Kidney epithelial cell (primary cell): Measurements from ENCODE around the gene TRIAP1. TPM values are rescaled to one million over a fixed set of nuclear protein-coding genes. Genes with fewer than 3 reads are reported as not detected.

Experiments
- DNase-seq: peaks from one replicate; pipeline ENCODE4 v3.0.0-alpha.2; 2010; ENCODE audit warnings: low read depth
- H3K27me3 ChIP-seq: 2 replicates; pipeline ENCODE4 v1.6.0; 2011; ENCODE audit warnings: low read length; ENCODE audit not compliant: control insufficient read depth, insufficient read depth
- H3K36me3 ChIP-seq: 2 replicates; pipeline ENCODE4 v1.5.1; 2011; ENCODE audit warnings: low read length; ENCODE audit not compliant: control insufficient read depth, insufficient read depth
- H3K4me3 ChIP-seq: 2 replicates; pipeline ENCODE4 v1.5.1; 2011; ENCODE audit warnings: low read depth, mild to moderate bottlenecking, control low read depth, low read length
- total RNA-seq: library from RNA; depleted of rRNA; stranded (reverse); fragments of >200 nt; gene quantifications from 2 replicates; pipeline ENCODE4 v1.2.3, GENCODE V29; 2015
- TF ChIP-seq, protein P1 (sequence below): IDR thresholded peaks from 2 replicates; pipeline ENCODE4 v1.5.1; 2011; ENCODE audit warnings: mild to moderate bottlenecking, moderate library complexity, low read length, control low read depth, inconsistent platforms; ENCODE audit not compliant: insufficient read depth, poor library complexity, severe bottlenecking

The TRIAP1 gene
- total RNA-seq, 1 donor from 2014 or later: 57.1 TPM

DNA sequence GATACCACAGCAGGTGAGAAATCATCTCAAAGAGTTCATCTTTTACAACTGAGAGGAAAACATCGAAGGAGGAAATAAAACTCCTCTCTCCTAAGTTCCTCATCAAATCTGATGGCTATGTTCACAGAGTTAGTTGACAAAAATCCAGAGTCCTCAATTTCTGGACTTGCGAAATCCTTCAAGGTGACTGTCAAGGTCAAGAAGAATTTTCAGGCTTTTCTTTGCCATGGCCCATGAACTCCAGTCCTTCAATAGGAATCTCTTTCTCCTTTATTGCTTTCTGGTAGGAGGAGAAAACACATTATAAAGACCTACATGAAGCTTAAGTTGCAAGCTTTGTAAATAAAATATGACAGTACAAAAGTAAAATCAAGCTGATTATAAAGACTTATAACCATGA lies 1.5 kb downstream of the TRIAP1 start:
- no peaks in the 10 kb centered on the region for H3K36me3 ChIP-seq
- no peak overlapping the region for H3K4me3 ChIP-seq
- H3K27me3 ChIP-seq: no peaks in the 10 kb centered on the region
- TF ChIP-seq, protein P1, sequence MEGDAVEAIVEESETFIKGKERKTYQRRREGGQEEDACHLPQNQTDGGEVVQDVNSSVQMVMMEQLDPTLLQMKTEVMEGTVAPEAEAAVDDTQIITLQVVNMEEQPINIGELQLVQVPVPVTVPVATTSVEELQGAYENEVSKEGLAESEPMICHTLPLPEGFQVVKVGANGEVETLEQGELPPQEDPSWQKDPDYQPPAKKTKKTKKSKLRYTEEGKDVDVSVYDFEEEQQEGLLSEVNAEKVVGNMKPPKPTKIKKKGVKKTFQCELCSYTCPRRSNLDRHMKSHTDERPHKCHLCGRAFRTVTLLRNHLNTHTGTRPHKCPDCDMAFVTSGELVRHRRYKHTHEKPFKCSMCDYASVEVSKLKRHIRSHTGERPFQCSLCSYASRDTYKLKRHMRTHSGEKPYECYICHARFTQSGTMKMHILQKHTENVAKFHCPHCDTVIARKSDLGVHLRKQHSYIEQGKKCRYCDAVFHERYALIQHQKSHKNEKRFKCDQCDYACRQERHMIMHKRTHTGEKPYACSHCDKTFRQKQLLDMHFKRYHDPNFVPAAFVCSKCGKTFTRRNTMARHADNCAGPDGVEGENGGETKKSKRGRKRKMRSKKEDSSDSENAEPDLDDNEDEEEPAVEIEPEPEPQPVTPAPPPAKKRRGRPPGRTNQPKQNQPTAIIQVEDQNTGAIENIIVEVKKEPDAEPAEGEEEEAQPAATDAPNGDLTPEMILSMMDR: no peak
- no peak for DNase-seq

DNA sequence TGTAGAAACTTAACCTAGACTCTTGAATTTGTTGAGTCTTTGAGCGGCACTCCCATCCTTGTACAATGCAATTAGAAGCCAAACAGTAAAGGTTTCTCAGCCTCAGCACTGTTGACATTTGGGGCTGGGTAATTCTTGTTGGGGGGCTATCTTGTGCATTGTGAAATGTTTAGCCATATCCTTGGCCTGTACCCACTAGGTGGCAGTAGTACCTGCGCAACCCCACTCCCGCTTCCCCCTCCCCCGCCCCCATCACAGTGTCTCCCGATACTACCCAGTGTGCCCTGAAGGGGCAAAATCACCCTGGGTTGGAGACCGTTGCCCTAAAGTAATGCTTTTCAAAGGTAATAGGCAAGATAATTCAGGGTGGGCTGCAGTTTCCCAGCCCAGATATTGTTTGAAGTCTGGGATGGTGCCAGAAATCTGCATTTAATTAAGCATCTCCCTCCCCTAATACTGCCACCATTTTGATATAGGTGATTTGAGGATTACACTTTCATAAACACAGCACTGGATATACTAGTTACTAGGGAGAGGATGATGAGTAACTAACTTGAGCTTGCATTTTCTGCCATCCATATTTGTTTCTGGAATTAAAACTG lies 6.4 kb downstream of the TRIAP1 start:
- H3K4me3 ChIP-seq: no peak overlapping the region
- H3K36me3 ChIP-seq: peaks cover 1% of the 10 kb centered on the region
- DNase-seq: no peak
- TF ChIP-seq, protein P1: peak; percentile 86
- no peaks in the 10 kb centered on the region for H3K27me3 ChIP-seq

DNA sequence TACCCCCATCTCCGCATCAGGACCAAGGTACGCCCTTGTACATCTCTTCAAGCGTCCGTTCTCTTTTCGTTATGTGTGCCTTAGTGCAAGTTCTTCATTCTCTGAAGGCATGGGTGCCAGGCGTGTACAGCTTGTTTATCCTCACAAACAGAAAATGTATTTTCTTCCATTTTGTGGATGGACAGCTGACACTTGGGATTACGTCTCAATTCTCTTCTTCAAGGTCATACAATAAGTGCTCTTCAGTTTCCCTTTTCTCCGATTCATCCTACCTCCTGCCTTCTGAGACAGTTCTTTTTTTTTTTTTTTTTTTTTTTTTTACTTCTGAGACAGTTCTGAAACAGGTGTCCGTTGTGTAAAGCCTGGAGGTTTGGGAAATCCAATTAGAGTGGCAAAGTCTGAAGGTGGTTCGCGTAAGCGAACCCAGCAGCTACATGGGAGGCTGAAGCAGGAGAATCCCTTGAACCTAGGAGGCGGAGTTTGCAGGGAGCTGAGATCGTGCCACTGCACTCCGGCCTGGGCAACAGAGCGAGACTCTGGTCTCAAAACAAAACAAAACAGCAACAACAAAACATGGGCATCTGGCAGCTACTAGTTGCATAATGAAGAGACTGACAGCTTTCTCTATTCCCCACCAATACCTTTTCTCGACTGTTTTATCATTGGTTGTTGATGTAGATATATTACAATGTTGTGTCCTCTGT lies 7.5 kb downstream of the TRIAP1 start:
- TF ChIP-seq, protein P1: no peak
- Histone ChIP-seq H3K27me3 (no peaks in the 10 kb centered on the region), H3K36me3 (peaks cover 1% of the 10 kb centered on the region), H3K4me3 (peak overlapping the region; percentile 68)
- no peak for DNase-seq

DNA sequence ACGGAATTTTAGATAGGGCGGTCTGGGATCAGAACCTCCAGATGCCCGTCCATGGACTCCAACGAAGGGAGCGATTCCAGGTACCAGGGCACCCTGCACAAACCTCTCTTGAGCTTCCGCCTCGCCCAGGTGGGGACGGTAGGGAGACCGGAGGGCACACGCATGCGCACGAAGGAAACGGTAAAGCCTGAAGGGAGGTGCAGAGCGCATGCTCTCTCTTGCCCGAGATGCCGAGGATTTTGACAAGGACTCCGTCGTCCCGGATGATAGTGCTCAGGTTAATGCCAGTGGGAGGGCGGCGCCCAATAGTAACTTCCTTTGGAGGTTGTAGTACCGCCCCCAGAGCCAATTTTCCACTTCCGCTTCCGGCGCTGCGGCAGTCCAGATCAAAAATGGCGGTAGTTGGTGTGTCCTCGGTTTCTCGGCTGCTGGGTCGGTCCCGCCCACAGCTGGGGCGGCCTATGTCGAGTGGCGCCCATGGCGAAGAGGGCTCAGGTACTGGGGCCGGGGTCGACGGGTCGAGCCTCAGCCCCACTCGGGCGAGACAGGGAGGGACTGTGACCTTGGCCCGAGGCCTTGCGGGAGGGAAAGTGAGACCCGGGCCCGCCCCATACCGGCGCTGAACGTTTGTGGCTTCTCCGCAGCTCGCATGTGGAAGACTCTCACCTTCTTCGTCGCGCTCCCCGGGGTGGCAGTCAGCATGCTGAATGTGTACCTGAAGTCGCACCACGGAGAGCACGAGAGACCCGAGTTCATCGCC lies 8.3 kb downstream of the TRIAP1 start, which contains the start of gene COX6A1:
TSS of gene COX6A1 (plus strand) at position 379 of the 760 bp plus-strand sequence. CDS start at position 393, 14 bp downstream.
- DNase-seq: peak; percentile 98
- H3K4me3 ChIP-seq: peak within 1 kb of the TSS; percentile 68
- TF ChIP-seq, protein P1: peak; percentile 26
- H3K27me3 ChIP-seq: no peaks in the 10 kb centered on the region
- H3K36me3 ChIP-seq: peaks cover 1% of the 10 kb centered on the region

DNA sequence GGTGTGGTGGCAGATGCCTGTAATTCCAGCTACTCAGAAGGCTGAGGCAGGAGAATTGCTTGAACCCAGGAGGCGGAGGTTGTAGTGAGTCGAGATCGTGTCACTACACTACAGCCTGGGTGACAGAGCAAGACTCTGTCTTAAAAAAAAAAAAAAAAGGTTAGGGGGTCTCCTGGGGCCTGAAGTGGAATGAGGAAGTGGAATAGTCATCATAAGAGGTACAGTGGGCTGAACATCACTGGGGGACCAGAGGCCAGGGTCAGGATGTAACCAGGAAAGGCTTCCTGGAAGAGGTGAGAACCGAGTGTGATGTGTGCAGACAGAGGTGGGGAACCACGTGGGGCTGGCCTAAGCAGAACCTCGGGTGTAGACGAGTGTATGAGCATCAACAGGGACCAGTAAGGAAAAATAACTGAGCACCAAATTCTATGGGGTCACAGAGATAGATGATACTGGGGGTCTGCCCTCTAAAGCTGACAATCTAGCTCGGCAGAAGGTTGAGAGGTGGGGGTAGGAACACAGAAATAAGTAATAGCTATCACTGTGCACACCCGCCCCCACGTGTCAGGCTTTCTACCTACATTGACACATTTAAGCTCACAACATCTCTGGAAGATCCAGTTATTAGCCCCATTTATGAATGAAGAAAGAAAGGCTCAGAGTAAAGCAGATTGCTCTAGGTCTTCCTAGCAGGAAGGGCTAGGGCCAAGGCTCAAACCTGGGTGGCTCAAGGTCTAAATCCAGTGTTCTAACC lies 13.2 kb downstream of the TRIAP1 start:
- Histone ChIP-seq H3K4me3 (no peak overlapping the region), H3K27me3 (no peaks in the 10 kb centered on the region), H3K36me3 (no peaks in the 10 kb centered on the region)
- TF ChIP-seq, protein P1: no peak
- no peak for DNase-seq
